HEK293 (cell line): ENCODE results near the gene PFDN6.

Source experiments
- BCL11A ChIP-seq: fragments of 450-650 bp; formaldehyde crosslinking; IDR thresholded peaks from 2 replicates; pipeline ENCODE4 v1.5.1; 2016; ENCODE audit warnings: low read depth, missing biosample characterization, missing genetic modification characterization
- BCL11B ChIP-seq: fragments of 450-650 bp; formaldehyde crosslinking; IDR thresholded peaks from 2 replicates; pipeline ENCODE4 v1.5.1; 2016; ENCODE audit warnings: low read depth, missing biosample characterization, missing genetic modification characterization
- KLF16 ChIP-seq: fragments of 450-650 bp; formaldehyde crosslinking; IDR thresholded peaks from 2 replicates; pipeline ENCODE4 v1.5.1; 2017; ENCODE audit warnings: missing biosample characterization, missing genetic modification characterization
- KLF8 ChIP-seq: fragments of 450-650 bp; formaldehyde crosslinking; IDR thresholded peaks from 2 replicates; pipeline ENCODE4 v1.5.1; 2016; ENCODE audit warnings: missing biosample characterization, missing genetic modification characterization
- KLF9 ChIP-seq: fragments of 450-650 bp; formaldehyde crosslinking; IDR thresholded peaks from 2 replicates; pipeline ENCODE4 v1.5.1; 2016; ENCODE audit warnings: missing biosample characterization, missing genetic modification characterization, low read depth
- MZF1 ChIP-seq: fragments of 450-650 bp; formaldehyde crosslinking; IDR thresholded peaks from 2 replicates; pipeline ENCODE4 v1.5.1; 2017; ENCODE audit warnings: missing biosample characterization, missing genetic modification characterization, borderline replicate concordance
- WT1 ChIP-seq: fragments of 450-650 bp; formaldehyde crosslinking; IDR thresholded peaks from 2 replicates; pipeline ENCODE4 v1.5.1; 2016; ENCODE audit warnings: missing biosample characterization, missing genetic modification characterization
- ZBTB17 ChIP-seq: fragments of 450-650 bp; formaldehyde crosslinking; IDR thresholded peaks from 2 replicates; pipeline ENCODE4 v1.5.1; 2016; ENCODE audit warnings: missing biosample characterization, missing genetic modification characterization
- ZBTB21 ChIP-seq: fragments of 450-650 bp; formaldehyde crosslinking; IDR thresholded peaks from 2 replicates; pipeline ENCODE4 v1.5.1; 2017; ENCODE audit warnings: missing biosample characterization, missing genetic modification characterization
- ZBTB48 ChIP-seq: fragments of 450-650 bp; formaldehyde crosslinking; IDR thresholded peaks from 2 replicates; pipeline ENCODE4 v1.5.1; 2016; ENCODE audit warnings: missing biosample characterization, missing genetic modification characterization
- ZFHX2 ChIP-seq: fragments of 450-650 bp; formaldehyde crosslinking; conservative IDR thresholded peaks from 2 replicates; pipeline ENCODE4 v1.5.1; 2016; ENCODE audit warnings: missing biosample characterization, missing genetic modification characterization
- ZIC2 ChIP-seq: fragments of 450-650 bp; formaldehyde crosslinking; IDR thresholded peaks from 2 replicates; pipeline ENCODE4 v1.5.1; 2016; ENCODE audit warnings: missing biosample characterization, missing genetic modification characterization
- ZNF121 ChIP-seq: fragments of 450-650 bp; formaldehyde crosslinking; IDR thresholded peaks from 2 replicates; pipeline ENCODE4 v1.5.1; 2016; ENCODE audit warnings: missing biosample characterization, missing genetic modification characterization
- ZNF146 ChIP-seq: fragments of 450-650 bp; formaldehyde crosslinking; IDR thresholded peaks from 2 replicates; pipeline ENCODE4 v1.5.1; 2016; ENCODE audit warnings: missing biosample characterization, missing genetic modification characterization
- ZNF221 ChIP-seq: fragments of 450-650 bp; formaldehyde crosslinking; IDR thresholded peaks from 2 replicates; pipeline ENCODE4 v1.5.1; 2017; ENCODE audit warnings: missing biosample characterization, missing genetic modification characterization, borderline replicate concordance
- ZNF223 ChIP-seq: fragments of 450-650 bp; formaldehyde crosslinking; IDR thresholded peaks from 2 replicates; pipeline ENCODE4 v1.5.1; 2016; ENCODE audit warnings: missing biosample characterization, missing genetic modification characterization
- ZNF324 ChIP-seq: fragments of 450-650 bp; formaldehyde crosslinking; IDR thresholded peaks from 2 replicates; pipeline ENCODE4 v1.5.1; 2016; ENCODE audit warnings: missing biosample characterization, missing genetic modification characterization
- ZNF335 ChIP-seq: fragments of 450-650 bp; formaldehyde crosslinking; conservative IDR thresholded peaks from 2 replicates; pipeline ENCODE4 v1.5.1; 2016; ENCODE audit warnings: missing biosample characterization, missing genetic modification characterization
- ZNF426 ChIP-seq: fragments of 450-650 bp; formaldehyde crosslinking; IDR thresholded peaks from 2 replicates; pipeline ENCODE4 v1.5.1; 2017; ENCODE audit warnings: missing biosample characterization, missing genetic modification characterization, mild to moderate bottlenecking, inconsistent platforms, moderate library complexity
- ZNF501 ChIP-seq: fragments of 450-650 bp; formaldehyde crosslinking; IDR thresholded peaks from 2 replicates; pipeline ENCODE4 v1.5.1; 2016; ENCODE audit warnings: missing biosample characterization, missing genetic modification characterization
- ZNF596 ChIP-seq: fragments of 450-650 bp; IDR thresholded peaks from 2 replicates; pipeline ENCODE4 v1.5.0; 2018; ENCODE audit warnings: missing biosample characterization, mild to moderate bottlenecking, missing genetic modification characterization, moderate library complexity
- ZNF843 ChIP-seq: fragments of 450-650 bp; formaldehyde crosslinking; IDR thresholded peaks from 2 replicates; pipeline ENCODE4 v1.5.1; 2016; ENCODE audit warnings: missing biosample characterization, missing genetic modification characterization
- ZSCAN16 ChIP-seq: fragments of 450-650 bp; formaldehyde crosslinking; IDR thresholded peaks from 2 replicates; pipeline ENCODE4 v1.5.1; 2016; ENCODE audit warnings: missing biosample characterization, missing genetic modification characterization
- ZXDB ChIP-seq: fragments of 450-650 bp; formaldehyde crosslinking; IDR thresholded peaks from 2 replicates; pipeline ENCODE4 v1.5.1; 2016; ENCODE audit warnings: missing biosample characterization, missing genetic modification characterization
- TF ChIP-seq, protein P1 (sequence below): fragments of 450-650 bp; formaldehyde crosslinking; IDR thresholded peaks from 2 replicates; pipeline ENCODE4 v1.5.1; 2017; ENCODE audit warnings: missing biosample characterization, missing genetic modification characterization
- TF ChIP-seq, protein P2 (sequence below): fragments of 450-650 bp; formaldehyde crosslinking; IDR thresholded peaks from 2 replicates; pipeline ENCODE4 v1.5.1; 2017; ENCODE audit warnings: missing biosample characterization, missing genetic modification characterization
- TF ChIP-seq, protein P3 (sequence below): fragments of 450-650 bp; formaldehyde crosslinking; IDR thresholded peaks from 2 replicates; pipeline ENCODE4 v1.5.1; 2016; ENCODE audit warnings: missing biosample characterization, missing genetic modification characterization
- TF ChIP-seq, protein P4 (sequence below): fragments of 450-650 bp; formaldehyde crosslinking; IDR thresholded peaks from 2 replicates; pipeline ENCODE4 v1.5.1; 2016; ENCODE audit warnings: missing biosample characterization, missing genetic modification characterization
- TF ChIP-seq, protein P5 (sequence below): fragments of 450-650 bp; IDR thresholded peaks from 2 replicates; pipeline ENCODE4 v1.5.1; 2018; ENCODE audit warnings: missing biosample characterization, missing genetic modification characterization
- TF ChIP-seq, protein P6 (sequence below): IDR thresholded peaks from 2 replicates; pipeline ENCODE4 v1.6.1; 2011; ENCODE audit warnings: mild to moderate bottlenecking, low read depth, low read length, borderline replicate concordance

PFDN6 gene

DNA sequence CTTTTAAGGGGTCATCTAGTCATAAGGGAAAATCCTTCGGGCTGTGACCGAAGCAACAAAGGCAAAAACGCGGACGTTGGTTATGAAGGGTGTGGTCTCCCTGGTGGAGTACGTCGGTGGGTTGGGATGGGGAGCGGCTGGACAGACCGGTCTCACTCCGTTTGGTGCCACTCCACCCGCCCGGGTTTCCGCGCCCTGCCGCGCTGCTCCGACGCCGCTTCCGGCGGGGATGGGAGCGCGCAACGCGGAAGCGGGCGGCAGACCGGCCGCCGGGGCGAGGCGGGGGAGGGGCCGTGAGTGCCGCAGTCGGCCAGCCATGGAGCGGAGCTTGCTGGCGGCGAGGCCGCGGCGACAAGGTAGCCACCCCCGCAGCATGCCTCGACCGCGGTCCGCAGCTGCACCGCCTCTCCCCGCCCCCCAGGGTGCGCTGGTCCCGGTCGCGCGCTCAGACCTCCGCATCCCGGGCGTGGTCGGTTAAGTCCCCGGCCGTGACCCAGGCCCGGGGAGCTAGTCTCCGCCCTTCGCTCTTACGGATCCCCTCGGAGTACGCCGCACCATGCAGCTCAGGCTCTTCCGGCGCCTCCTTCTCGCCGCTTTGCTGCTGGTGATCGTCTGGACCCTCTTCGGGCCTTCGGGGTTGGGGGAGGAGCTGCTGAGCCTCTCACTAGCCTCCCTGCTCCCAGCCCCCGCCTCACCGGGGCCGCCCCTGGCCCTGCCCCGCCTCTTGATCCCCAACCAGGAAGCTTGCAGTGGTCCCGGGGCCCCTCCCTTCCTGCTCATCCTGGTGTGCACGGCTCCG lies 12.3 kb upstream of the PFDN6 start, which contains the start of gene B3GALT4 (continued):
- TF ChIP-seq ZNF121 (tag by site-specific recombination) = no peak
- no peak; the same call in 1 of the 2 replicates for TF ChIP-seq KLF16 (tag by site-specific recombination)
- peak; percentile 56 for TF ChIP-seq ZBTB48
- TF ChIP-seq, protein P1, sequence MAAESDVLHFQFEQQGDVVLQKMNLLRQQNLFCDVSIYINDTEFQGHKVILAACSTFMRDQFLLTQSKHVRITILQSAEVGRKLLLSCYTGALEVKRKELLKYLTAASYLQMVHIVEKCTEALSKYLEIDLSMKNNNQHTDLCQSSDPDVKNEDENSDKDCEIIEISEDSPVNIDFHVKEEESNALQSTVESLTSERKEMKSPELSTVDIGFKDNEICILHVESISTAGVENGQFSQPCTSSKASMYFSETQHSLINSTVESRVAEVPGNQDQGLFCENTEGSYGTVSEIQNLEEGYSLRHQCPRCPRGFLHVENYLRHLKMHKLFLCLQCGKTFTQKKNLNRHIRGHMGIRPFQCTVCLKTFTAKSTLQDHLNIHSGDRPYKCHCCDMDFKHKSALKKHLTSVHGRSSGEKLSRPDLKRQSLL (tag by site-specific recombination) = peak; percentile 54; the same call in 1 of the 2 replicates
- TF ChIP-seq ZXDB (tag by site-specific recombination) = peak; percentile 64
- peak; percentile 89 for TF ChIP-seq ZFHX2 (tag by site-specific recombination)
- peak; percentile 72 for TF ChIP-seq ZNF596 (tag by site-specific recombination)
- TF ChIP-seq KLF8 (tag by site-specific recombination) = peak; percentile 87
- peak; percentile 86 for TF ChIP-seq MZF1 (tag by site-specific recombination)
- peak; percentile 17; the same call in 1 of the 2 replicates for TF ChIP-seq ZNF146
- peak; percentile 74 for TF ChIP-seq ZNF223 (tag by site-specific recombination)
- TF ChIP-seq WT1 = peak; percentile 71
- TF ChIP-seq, protein P2, sequence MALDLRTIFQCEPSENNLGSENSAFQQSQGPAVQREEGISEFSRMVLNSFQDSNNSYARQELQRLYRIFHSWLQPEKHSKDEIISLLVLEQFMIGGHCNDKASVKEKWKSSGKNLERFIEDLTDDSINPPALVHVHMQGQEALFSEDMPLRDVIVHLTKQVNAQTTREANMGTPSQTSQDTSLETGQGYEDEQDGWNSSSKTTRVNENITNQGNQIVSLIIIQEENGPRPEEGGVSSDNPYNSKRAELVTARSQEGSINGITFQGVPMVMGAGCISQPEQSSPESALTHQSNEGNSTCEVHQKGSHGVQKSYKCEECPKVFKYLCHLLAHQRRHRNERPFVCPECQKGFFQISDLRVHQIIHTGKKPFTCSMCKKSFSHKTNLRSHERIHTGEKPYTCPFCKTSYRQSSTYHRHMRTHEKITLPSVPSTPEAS (tag by site-specific recombination) = no peak
- TF ChIP-seq ZNF324 = peak; percentile 71; the same call in 1 of the 2 replicates
- no peak for TF ChIP-seq ZBTB21
- TF ChIP-seq, protein P3, sequence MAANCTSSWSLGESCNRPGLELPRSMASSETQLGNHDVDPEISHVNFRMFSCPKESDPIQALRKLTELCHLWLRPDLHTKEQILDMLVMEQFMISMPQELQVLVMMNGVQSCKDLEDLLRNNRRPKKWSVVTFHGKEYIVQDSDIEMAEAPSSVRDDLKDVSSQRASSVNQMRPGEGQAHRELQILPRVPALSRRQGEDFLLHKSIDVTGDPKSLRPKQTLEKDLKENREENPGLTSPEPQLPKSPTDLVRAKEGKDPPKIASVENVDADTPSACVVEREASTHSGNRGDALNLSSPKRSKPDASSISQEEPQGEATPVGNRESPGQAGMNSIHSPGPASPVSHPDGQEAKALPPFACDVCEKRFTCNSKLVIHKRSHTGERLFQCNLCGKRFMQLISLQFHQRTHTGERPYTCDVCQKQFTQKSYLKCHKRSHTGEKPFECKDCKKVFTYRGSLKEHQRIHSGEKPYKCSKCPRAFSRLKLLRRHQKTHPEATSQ (tag by site-specific recombination) = peak; percentile 72; the same call in 1 of the 2 replicates
- TF ChIP-seq, protein P4, sequence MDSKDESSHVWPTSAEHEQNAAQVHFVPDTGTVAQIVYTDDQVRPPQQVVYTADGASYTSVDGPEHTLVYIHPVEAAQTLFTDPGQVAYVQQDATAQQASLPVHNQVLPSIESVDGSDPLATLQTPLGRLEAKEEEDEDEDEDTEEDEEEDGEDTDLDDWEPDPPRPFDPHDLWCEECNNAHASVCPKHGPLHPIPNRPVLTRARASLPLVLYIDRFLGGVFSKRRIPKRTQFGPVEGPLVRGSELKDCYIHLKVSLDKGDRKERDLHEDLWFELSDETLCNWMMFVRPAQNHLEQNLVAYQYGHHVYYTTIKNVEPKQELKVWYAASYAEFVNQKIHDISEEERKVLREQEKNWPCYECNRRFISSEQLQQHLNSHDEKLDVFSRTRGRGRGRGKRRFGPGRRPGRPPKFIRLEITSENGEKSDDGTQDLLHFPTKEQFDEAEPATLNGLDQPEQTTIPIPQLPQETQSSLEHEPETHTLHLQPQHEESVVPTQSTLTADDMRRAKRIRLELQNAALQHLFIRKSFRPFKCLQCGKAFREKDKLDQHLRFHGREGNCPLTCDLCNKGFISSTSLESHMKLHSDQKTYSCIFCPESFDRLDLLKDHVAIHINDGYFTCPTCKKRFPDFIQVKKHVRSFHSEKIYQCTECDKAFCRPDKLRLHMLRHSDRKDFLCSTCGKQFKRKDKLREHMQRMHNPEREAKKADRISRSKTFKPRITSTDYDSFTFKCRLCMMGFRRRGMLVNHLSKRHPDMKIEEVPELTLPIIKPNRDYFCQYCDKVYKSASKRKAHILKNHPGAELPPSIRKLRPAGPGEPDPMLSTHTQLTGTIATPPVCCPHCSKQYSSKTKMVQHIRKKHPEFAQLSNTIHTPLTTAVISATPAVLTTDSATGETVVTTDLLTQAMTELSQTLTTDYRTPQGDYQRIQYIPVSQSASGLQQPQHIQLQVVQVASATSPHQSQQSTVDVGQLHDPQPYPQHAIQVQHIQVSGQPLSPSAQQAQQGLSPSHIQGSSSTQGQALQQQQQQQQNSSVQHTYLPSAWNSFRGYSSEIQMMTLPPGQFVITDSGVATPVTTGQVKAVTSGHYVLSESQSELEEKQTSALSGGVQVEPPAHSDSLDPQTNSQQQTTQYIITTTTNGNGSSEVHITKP (tag by site-specific recombination) = peak; percentile 75
- peak; percentile 33 for TF ChIP-seq ZNF843 (tag by site-specific recombination)
- TF ChIP-seq, protein P5, sequence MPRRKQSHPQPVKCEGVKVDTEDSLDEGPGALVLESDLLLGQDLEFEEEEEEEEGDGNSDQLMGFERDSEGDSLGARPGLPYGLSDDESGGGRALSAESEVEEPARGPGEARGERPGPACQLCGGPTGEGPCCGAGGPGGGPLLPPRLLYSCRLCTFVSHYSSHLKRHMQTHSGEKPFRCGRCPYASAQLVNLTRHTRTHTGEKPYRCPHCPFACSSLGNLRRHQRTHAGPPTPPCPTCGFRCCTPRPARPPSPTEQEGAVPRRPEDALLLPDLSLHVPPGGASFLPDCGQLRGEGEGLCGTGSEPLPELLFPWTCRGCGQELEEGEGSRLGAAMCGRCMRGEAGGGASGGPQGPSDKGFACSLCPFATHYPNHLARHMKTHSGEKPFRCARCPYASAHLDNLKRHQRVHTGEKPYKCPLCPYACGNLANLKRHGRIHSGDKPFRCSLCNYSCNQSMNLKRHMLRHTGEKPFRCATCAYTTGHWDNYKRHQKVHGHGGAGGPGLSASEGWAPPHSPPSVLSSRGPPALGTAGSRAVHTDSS (tag by site-specific recombination) = peak; percentile 33; the same call in 1 of the 2 replicates
- 0 out of 2 replicates have a peak, but pooled peaks have one; percentile 25 for TF ChIP-seq ZSCAN16 (tag by site-specific recombination)
- peak; percentile 80 for TF ChIP-seq KLF9 (tag by site-specific recombination)
- peak; percentile 86 for TF ChIP-seq ZBTB17
- peak; percentile 34; the same call in 1 of the 2 replicates for TF ChIP-seq ZNF221 (tag by site-specific recombination)
- TF ChIP-seq, protein P6, sequence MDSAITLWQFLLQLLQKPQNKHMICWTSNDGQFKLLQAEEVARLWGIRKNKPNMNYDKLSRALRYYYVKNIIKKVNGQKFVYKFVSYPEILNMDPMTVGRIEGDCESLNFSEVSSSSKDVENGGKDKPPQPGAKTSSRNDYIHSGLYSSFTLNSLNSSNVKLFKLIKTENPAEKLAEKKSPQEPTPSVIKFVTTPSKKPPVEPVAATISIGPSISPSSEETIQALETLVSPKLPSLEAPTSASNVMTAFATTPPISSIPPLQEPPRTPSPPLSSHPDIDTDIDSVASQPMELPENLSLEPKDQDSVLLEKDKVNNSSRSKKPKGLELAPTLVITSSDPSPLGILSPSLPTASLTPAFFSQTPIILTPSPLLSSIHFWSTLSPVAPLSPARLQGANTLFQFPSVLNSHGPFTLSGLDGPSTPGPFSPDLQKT = peak; percentile 34; the same call in 1 of the 2 replicates
- peak; percentile 59 for TF ChIP-seq BCL11A
- 0 out of 2 replicates have a peak, but pooled peaks have one; percentile 52 for TF ChIP-seq ZNF501 (tag by site-specific recombination)
- TF ChIP-seq BCL11B (tag by site-specific recombination) = peak; percentile 51; the same call in 1 of the 2 replicates
- TF ChIP-seq ZNF426 (tag by site-specific recombination) = no peak
- TF ChIP-seq ZNF335 (tag by site-specific recombination) = peak; percentile 41
- TF ChIP-seq ZIC2 = 0 out of 2 replicates have a peak, but pooled peaks have one; percentile 37
